ENCODE measurements around the gene LRRC8C.
"Not testable (repeated sequence)": the region's sequence is repeated elsewhere in the genome, so short reads cannot be mapped to it uniquely, and the experiment has no call there.

LRRC8C gene

GRCh38 chr1:89673251-89673650 is 40.3 kb downstream of the LRRC8C start:
- DNase-seq: no peak

GRCh38 chr1:89675677-89676076 is 42.8 kb downstream of the LRRC8C start:
- no peak for DNase-seq

- DNase-seq: no peak
Measured at GRCh38 chr1:89681045-89681729, 48.3 kb downstream of the LRRC8C start.

- DNase-seq: no peak
Measured at GRCh38 chr1:89682611-89683010, 49.7 kb downstream of the LRRC8C start.

- no peak for DNase-seq
Measured at GRCh38 chr1:89685461-89685860, 52.5 kb downstream of the LRRC8C start.

- DNase-seq: no peak
Measured at GRCh38 chr1:89686520-89686919, 53.6 kb downstream of the LRRC8C start.

GRCh38 chr1:89687254-89687653 is 54.3 kb downstream of the LRRC8C start:
- DNase-seq: no peak

- DNase-seq: no peak
Measured at GRCh38 chr1:89688607-89689006, 55.7 kb downstream of the LRRC8C start.

- DNase-seq: no peak
Measured at GRCh38 chr1:89689234-89689633, 56.3 kb downstream of the LRRC8C start.

GRCh38 chr1:89690595-89690994 is 57.7 kb downstream of the LRRC8C start:
- no peak for DNase-seq

GRCh38 chr1:89692601-89693521 is 59.9 kb downstream of the LRRC8C start:
- DNase-seq: peak; percentile 61

GRCh38 chr1:89695847-89696246 is 62.9 kb downstream of the LRRC8C start:
- no peak for DNase-seq

GRCh38 chr1:89697383-89697782 is 64.5 kb downstream of the LRRC8C start:
- DNase-seq: no peak

- no peak for DNase-seq
Measured at GRCh38 chr1:89698020-89698560, 65.2 kb downstream of the LRRC8C start.

- DNase-seq: no peak
Measured at GRCh38 chr1:89698624-89699023, 65.7 kb downstream of the LRRC8C start.

- no peak for DNase-seq
Measured at GRCh38 chr1:89699451-89699986, 66.6 kb downstream of the LRRC8C start.

GRCh38 chr1:89701746-89702241 is 68.9 kb downstream of the LRRC8C start:
- no peak for DNase-seq

GRCh38 chr1:89702520-89703045 is 69.7 kb downstream of the LRRC8C start:
- DNase-seq: no peak

- no peak for DNase-seq
Measured at GRCh38 chr1:89703469-89703868, 70.5 kb downstream of the LRRC8C start.

GRCh38 chr1:89704014-89704413 is 71.1 kb downstream of the LRRC8C start:
- DNase-seq: no peak

GRCh38 chr1:89704885-89705284 is 72.0 kb downstream of the LRRC8C start:
- not testable (repeated sequence) for DNase-seq

- DNase-seq: no peak
Measured at GRCh38 chr1:89705901-89706699, 73.2 kb downstream of the LRRC8C start.
